IPS DF 6.9 (cell line): ENCODE data around the gene SPAG16.

ENCODE experiments used
- DNase-seq: peaks from one replicate; pipeline ENCODE4 v3.0.0-alpha.2; 2013; ENCODE audit warnings: low read depth, low spot score
- H3K27ac ChIP-seq: one replicate; pipeline ENCODE4 v1.5.1; 2013; ENCODE audit warnings: low read length, control low read depth
- H3K27me3 ChIP-seq: 2 replicates; pipeline ENCODE4 v1.6.1; 2013; ENCODE audit warnings: mild to moderate bottlenecking, low read length; ENCODE audit not compliant: control insufficient read depth, insufficient read depth
- H3K36me3 ChIP-seq: 2 replicates; pipeline ENCODE4 v1.6.1; 2013; ENCODE audit warnings: low read length; ENCODE audit not compliant: control insufficient read depth, insufficient read depth
- H3K4me1 ChIP-seq: 2 replicates; pipeline ENCODE4 v1.6.1; 2013; ENCODE audit warnings: low read length; ENCODE audit not compliant: control insufficient read depth, insufficient read depth
- H3K4me3 ChIP-seq: 2 replicates; pipeline ENCODE4 v1.5.1; 2013; ENCODE audit warnings: mild to moderate bottlenecking, low read length
- H3K9me3 ChIP-seq: 2 replicates; pipeline ENCODE4 v1.6.1; 2013; ENCODE audit warnings: low read length, inconsistent platforms; ENCODE audit not compliant: control insufficient read depth, insufficient read depth
- WGBS: extraction: QIAGEN DNeasy Blood & Tissue Kit; methylation state at CpG from one replicate; pipeline ENCODE4 v1.1.7; 2013; ENCODE audit warnings: mixed read lengths, missing lambda C conversion rate; ENCODE audit not compliant: insufficient read length, insufficient coverage; 5-methylcytosine and 5-hydroxymethylcytosine counted together

The SPAG16 gene

DNA sequence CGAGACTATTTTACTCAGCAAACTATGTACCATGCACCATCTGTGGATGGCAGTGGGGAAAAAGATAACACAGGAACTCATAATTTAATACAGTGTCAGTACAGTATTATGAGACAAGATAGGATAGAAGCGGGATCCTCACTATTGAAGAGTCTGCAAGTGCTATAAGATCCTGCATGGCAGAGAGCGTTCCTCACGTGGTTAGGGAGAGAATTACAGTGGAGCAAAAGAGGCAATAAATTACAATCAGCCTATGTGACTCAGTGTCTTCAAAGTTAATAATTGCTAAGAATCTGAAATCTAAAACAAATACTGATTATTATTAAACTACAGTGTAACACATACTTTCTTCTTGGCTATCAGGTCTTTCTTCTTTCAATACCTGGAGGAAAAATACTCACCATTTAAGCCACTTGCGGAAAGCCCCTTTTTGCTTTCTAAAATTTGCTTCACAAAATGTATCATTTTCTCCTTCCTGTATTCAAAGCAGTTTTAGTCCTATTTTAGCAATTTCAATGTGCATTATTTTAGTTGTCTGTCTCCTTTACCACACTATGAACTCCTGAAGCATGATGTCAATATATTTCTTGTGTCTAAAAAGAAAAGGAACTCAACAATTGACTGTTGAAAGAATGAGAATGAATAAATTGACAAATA lies 342.9 kb downstream of the SPAG16 start:
- H3K4me3 ChIP-seq: no peak overlapping the region
- H3K4me1 ChIP-seq: no peaks in the 10 kb centered on the region
- no peaks in the 10 kb centered on the region for H3K27me3 ChIP-seq
- no CpG with 5 or more reads among the region's 5 CpGs for WGBS
- no peaks in the 10 kb centered on the region for H3K36me3 ChIP-seq
- no peak overlapping the region for H3K27ac ChIP-seq
- DNase-seq: no peak
- H3K9me3 ChIP-seq: no peaks in the 10 kb centered on the region

DNA sequence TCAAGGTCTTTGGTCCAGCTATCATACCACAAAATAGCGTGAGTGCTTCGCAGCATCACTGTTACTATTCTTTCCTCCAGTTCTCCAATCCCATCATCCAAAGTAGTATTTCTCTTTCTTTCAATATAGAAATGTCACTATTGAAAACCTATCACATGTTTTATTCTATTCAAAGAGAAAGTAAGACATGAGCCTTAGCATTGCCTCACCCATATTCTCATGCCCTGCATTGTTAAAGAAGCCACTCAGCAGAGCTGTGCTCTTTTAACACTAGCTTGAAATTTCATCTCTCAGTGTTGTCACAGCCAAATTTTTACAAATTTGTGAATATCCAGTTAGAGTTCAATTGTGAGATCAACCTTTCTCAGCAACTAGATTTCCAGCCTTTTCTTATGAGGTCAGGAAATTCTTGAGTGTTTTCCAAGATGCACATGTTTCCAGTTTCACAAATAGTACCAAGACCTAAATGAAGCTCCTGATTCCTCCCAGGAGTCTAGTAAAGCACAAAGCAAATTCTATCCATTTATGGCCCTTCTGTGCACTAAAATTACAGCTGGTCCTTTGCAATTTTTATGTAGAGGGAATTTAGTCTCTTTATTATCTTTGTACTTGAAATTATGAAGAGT lies 343.7 kb downstream of the SPAG16 start:
- no peak overlapping the region for H3K27ac ChIP-seq
- no peak overlapping the region for H3K4me3 ChIP-seq
- no peaks in the 10 kb centered on the region for H3K36me3 ChIP-seq
- no peaks in the 10 kb centered on the region for H3K9me3 ChIP-seq
- WGBS: no CpG with 5 or more reads among the region's 2 CpGs
- DNase-seq: no peak
- no peaks in the 10 kb centered on the region for H3K27me3 ChIP-seq
- no peaks in the 10 kb centered on the region for H3K4me1 ChIP-seq

DNA sequence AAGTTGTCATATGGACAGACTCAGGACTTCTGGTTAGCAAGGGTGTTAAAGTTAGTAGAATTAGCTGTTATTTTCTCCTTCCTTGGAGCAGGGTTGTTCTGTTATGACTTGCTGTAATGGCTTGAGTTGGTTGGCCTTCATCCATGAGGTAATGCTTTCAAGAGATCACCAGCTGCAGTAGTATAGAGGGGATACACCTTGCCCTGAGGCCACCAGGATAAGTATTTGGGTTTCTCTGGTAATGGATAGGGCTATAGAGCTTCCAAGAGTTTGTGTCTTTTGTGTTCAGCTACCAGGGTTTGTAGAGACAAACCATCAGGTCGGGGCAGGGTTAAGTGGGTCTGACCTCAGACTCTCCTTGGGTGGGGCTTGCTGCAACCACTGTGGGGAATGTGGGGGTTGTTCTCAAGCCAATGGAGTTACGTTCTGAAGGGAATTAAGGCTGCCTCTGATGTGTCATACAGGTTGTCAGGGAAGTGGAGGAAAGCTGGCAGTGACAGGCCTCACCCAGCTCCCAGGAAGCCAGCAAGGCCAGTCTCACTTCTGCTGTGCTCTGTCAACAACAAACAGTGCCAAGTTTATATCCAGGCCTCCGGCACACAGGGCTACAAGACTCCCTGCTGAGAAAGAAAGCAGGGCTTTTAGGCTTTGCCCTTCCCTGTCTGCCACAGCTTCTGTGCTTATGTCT lies 356.6 kb downstream of the SPAG16 start:
- WGBS: no CpG with 5 or more reads among the region's 3 CpGs
- Histone ChIP-seq H3K4me1 (no peaks in the 10 kb centered on the region), H3K27ac (no peak overlapping the region), H3K9me3 (no peaks in the 10 kb centered on the region), H3K36me3 (no peaks in the 10 kb centered on the region), H3K4me3 (no peak overlapping the region), H3K27me3 (no peaks in the 10 kb centered on the region)
- DNase-seq: no peak

DNA sequence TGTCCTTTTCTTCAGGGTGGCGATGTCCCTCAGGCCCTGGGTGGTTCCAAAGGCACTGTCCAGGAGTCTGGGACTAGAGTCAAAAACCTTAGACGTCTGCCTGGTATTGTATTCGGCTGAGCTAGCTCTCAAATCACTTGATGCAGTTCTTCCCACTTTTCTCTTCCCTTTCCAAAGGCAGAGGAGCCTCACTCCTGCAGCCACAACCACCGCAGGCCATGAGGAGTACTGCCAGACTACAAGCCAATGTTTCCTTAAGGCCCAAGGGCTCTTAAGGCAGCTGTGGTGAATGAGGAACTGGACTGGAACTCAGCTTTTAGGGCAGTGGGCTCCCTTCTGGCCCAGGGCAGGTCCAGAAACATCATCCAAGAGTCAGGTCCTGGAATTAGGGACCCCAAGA lies 360.7 kb downstream of the SPAG16 start:
- Histone ChIP-seq H3K9me3 (no peaks in the 10 kb centered on the region), H3K4me3 (no peak overlapping the region), H3K36me3 (no peaks in the 10 kb centered on the region), H3K27ac (no peak overlapping the region), H3K27me3 (no peaks in the 10 kb centered on the region), H3K4me1 (no peaks in the 10 kb centered on the region)
- no CpG with 5 or more reads among the region's 4 CpGs for WGBS
- no peak for DNase-seq

DNA sequence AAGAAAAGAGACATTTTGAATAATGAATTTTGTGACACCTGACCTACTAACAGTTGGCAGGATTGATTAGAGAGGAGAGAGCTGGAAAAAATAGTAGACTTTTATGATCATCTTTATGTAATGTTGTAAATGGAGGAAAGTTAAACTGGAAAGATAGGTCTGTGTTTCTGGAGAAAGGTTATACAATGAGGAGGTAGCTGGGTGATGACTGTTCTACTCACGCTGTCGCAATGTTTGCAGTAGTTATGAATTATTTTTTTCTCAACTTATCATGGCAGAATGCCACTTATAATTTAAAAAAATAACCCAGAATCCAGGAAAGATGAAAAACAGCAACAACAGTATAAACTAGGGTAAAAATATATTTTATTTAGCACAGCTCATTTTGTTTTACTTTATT lies 364.9 kb downstream of the SPAG16 start:
- no peak for DNase-seq
- Histone ChIP-seq H3K4me1 (no peaks in the 10 kb centered on the region), H3K27me3 (no peaks in the 10 kb centered on the region), H3K36me3 (no peaks in the 10 kb centered on the region), H3K27ac (no peak overlapping the region), H3K9me3 (no peaks in the 10 kb centered on the region), H3K4me3 (no peak overlapping the region)
- no CpG with 5 or more reads among the region's 2 CpGs for WGBS

DNA sequence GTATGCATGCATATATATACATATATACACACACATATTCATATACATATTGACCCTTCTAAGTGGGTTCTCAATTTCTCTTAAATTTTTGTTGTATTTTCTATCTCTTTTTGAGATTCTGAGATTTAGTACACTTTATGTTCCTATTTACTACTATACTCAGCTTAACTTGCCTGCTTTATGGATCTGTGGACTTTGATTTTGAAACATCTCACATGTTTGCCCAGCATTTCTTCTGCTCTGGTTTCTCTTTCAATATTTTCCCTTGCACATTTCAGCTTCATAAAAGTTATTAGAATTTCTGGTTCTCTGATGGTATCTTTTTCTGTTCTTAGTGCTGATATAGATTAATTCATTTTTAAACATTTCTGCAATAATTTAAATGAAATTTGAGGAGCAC lies 380.6 kb downstream of the SPAG16 start:
- H3K36me3 ChIP-seq: no peaks in the 10 kb centered on the region
- no peak overlapping the region for H3K4me3 ChIP-seq
- H3K9me3 ChIP-seq: no peaks in the 10 kb centered on the region
- H3K27ac ChIP-seq: no peak overlapping the region
- no peaks in the 10 kb centered on the region for H3K4me1 ChIP-seq
- H3K27me3 ChIP-seq: no peaks in the 10 kb centered on the region
- DNase-seq: no peak

DNA sequence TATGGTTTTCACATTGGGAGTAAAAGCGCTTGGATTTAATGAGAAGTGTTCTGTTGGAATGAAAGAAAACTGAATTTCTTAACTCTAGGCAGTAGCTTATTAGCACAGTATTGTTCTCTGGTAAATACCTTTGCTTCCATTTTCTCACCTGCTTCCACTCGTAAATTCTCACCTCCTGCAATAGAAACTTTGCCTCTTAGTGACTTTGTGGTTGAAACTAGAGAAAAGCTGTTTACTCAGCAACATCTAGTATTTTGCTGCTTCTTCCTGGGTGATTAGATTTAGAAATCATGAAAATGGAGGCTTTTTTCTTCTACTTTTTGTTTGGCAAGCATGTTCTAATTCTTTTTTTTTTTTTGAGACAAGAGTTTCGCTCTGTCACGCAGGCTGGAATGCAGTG lies 385.4 kb downstream of the SPAG16 start:
- no peaks in the 10 kb centered on the region for H3K4me1 ChIP-seq
- WGBS: no CpG with 5 or more reads among the region's 4 CpGs
- no peak overlapping the region for H3K4me3 ChIP-seq
- no peaks in the 10 kb centered on the region for H3K27me3 ChIP-seq
- no peaks in the 10 kb centered on the region for H3K36me3 ChIP-seq
- no peak for DNase-seq
- no peaks in the 10 kb centered on the region for H3K9me3 ChIP-seq
- no peak overlapping the region for H3K27ac ChIP-seq

DNA sequence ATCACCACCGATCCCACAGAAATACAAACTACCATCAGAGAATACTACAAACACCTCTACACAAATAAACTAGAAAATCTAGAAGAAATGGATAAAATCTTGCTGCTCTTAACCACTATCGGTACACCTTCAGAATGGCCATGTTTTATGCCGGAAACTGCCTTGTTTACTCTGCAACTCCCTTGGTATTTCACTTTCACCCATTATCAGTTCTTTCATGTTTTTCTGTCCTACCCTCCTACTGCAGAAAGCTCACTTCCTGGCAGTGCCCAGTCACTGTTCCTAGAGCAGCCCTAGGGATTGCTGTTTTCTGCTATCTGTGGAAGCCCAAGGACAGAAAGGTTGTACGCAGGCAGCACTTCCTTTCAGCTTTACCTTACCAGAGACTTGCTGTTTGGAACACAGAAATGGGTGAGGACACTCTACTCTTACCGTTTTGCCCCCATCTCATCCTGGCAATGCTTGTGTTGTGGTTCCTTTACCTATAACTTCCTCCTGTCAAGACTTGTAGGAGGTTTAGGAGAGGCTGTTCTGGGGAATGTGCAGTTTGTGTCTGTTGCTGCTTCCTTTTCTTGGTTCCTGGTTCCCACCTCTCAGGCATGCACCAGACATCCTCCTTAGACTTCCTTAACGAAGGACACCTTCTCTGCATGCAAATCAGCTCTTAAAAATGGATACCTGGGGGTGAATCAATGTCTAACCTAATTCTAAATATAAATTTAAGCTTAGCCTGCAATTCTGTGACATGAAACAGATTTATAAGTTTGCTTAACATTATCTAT lies 394.4 kb downstream of the SPAG16 start:
- WGBS: no CpG with 5 or more reads among the region's 6 CpGs
- Histone ChIP-seq H3K4me1 (no peaks in the 10 kb centered on the region), H3K36me3 (no peaks in the 10 kb centered on the region), H3K4me3 (no peak overlapping the region), H3K27ac (no peak overlapping the region), H3K27me3 (no peaks in the 10 kb centered on the region), H3K9me3 (peaks cover 2% of the 10 kb centered on the region; the same call in 1 of the 2 replicates)
- no peak for DNase-seq

DNA sequence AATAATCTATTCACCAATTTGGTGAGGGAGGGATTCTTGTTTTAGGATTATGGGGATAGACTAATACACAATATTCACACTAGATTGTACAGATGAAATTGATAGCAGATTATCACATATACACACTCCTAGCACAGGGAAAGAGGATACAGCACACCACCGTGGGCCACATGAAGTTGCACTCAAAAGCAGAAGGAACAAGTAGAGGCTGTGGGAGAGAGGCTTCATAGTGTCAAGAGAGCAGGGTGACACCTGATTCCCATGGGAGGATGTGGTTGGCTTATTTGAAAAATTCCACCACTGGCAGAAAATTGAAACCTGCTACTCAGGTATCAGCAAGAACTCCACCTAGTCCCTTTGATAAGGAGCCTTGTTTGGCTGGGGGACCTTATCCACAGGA lies 395.6 kb downstream of the SPAG16 start:
- Histone ChIP-seq H3K4me1 (no peaks in the 10 kb centered on the region), H3K36me3 (no peaks in the 10 kb centered on the region), H3K27me3 (no peaks in the 10 kb centered on the region), H3K27ac (no peak overlapping the region), H3K9me3 (peaks cover 2% of the 10 kb centered on the region; the same call in 1 of the 2 replicates), H3K4me3 (no peak overlapping the region)
- no peak for DNase-seq
- no CpG with 5 or more reads among the region's 1 CpG for WGBS

DNA sequence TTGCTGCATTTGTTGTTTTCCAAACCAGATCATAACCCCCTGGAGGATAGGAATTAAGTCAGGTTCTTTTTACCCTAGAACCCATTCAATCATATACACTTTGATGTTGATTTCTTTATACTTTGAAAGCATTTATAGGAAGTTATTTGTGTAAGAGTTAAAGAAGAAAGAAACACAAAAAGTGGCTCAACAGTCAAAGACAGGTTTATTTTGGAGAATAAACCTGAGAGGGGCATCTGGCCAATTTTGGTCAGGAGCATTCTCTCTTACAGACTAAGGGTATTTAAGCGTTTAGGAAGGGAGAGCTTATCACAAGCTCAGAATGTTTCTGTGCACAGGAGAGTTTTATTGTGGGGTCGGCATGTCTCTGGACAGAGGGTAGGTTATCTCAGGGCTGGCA lies 398.0 kb downstream of the SPAG16 start:
- Histone ChIP-seq H3K36me3 (no peaks in the 10 kb centered on the region), H3K27ac (no peak overlapping the region), H3K27me3 (no peaks in the 10 kb centered on the region), H3K9me3 (peaks cover 2% of the 10 kb centered on the region; the same call in 1 of the 2 replicates), H3K4me1 (no peaks in the 10 kb centered on the region), H3K4me3 (no peak overlapping the region)
- WGBS: no CpG with 5 or more reads among the region's 2 CpGs
- DNase-seq: no peak
